Stomach (tissue), 4 donors: ENCODE measurements around the gene GPC6.

Experiments used
- CTCF ChIP-seq, 7 experiments: fragments of 450-650 bp in 4 of 7; fragments of 200-600 bp in 3 of 7; sonication (generic) in 3 of 7; IDR thresholded peaks; one replicate each; pipeline ENCODE4 v1.5.1; 2016 to 2019; ENCODE audit warnings: antibody characterized with exemption in 7 of 7, control low read depth in 2 of 7, mild to moderate bottlenecking in 1 of 7
- EP300 ChIP-seq: sonication (generic); formaldehyde crosslinking; IDR thresholded peaks from one replicate; pipeline ENCODE4 v1.6.1; 2017; ENCODE audit warnings: antibody characterized with exemption
- POLR2A ChIP-seq, 4 donors: fragments of 450-650 bp; IDR thresholded peaks; one replicate each; pipeline ENCODE4 v1.6.1; 2016; ENCODE audit warnings: antibody characterized with exemption in 4 of 4, control low read depth in 2 of 4, mild to moderate bottlenecking in 1 of 4, moderate library complexity in 1 of 4

GRCh38 chr13:94415500-94416237 lies 1189.1 kb downstream of the GPC6 start:
- TF ChIP-seq CTCF (IDR thresholded peaks at IDR 0.05) (no peak), EP300 (no peak), POLR2A (IDR thresholded peaks at IDR 0.05) (no peak)
